ENCODE measurements around the gene TEAD2.

TEAD2 gene

GRCh38 chr19:49347835-49348234 is 14.4 kb downstream of the TEAD2 start:
- Histone ChIP-seq H2AFZ (ENCODE audit: low read depth, low read length) (peak overlapping the region; percentile 13; the same call in 1 of the 2 replicates), H3K4me2 (ENCODE audit: low read length) (peak overlapping the region; percentile 59), H3K4me3 (ENCODE audit: low read length) (peak overlapping the region; percentile 55), H3K9ac (ENCODE audit: low read length) (peak overlapping the region; percentile 33; the same call in 1 of the 2 replicates), H4K20me1 (ENCODE audit: insufficient read depth, low read length) (0 out of 2 replicates have a peak, but pooled peaks cover 2% of the 10 kb centered on the region), H3K4me1 (ENCODE audit: low read length) (peaks cover 21% of the 10 kb centered on the region), H3K27me3 (ENCODE audit: low read depth, low read length) (no peaks in the 10 kb centered on the region), H3K9me3 (ENCODE audit: insufficient read depth, low read length) (peaks cover 6% of the 10 kb centered on the region; the same call in 1 of the 2 replicates), H3K36me3 (replicated peaks; ENCODE audit: low read depth, low read length) (peaks cover 11% of the 10 kb centered on the region), H3K27ac (ENCODE audit: low read length) (peak overlapping the region; percentile 83), H3K79me2 (ENCODE audit: low read length) (no peaks in the 10 kb centered on the region)
- TF ChIP-seq EZH2phosphoT487 (IDR thresholded peaks at IDR 0.05; ENCODE audit: low read depth) (no peak), CTCF (IDR thresholded peaks at IDR 0.05; ENCODE audit: low read depth, low read length) (no peak)

GRCh38 chr19:49347191-49347590 is 15.0 kb downstream of the TEAD2 start:
- Histone ChIP-seq H3K4me1 (ENCODE audit: low read length) (peaks cover 28% of the 10 kb centered on the region), H3K27ac (ENCODE audit: low read length) (no peak overlapping the region), H3K9me3 (ENCODE audit: insufficient read depth, low read length) (peaks cover 6% of the 10 kb centered on the region; the same call in 1 of the 2 replicates), H2AFZ (ENCODE audit: low read depth, low read length) (no peak overlapping the region), H3K4me2 (ENCODE audit: low read length) (no peak overlapping the region), H3K4me3 (ENCODE audit: low read length) (no peak overlapping the region), H3K36me3 (replicated peaks; ENCODE audit: low read depth, low read length) (peaks cover 12% of the 10 kb centered on the region), H3K27me3 (ENCODE audit: low read depth, low read length) (no peaks in the 10 kb centered on the region), H4K20me1 (ENCODE audit: insufficient read depth, low read length) (0 out of 2 replicates have a peak, but pooled peaks cover 2% of the 10 kb centered on the region), H3K9ac (ENCODE audit: low read length) (no peak overlapping the region), H3K79me2 (ENCODE audit: low read length) (no peaks in the 10 kb centered on the region)
- no peak for TF ChIP-seq CTCF (IDR thresholded peaks at IDR 0.05; ENCODE audit: low read depth, low read length)
- TF ChIP-seq EZH2phosphoT487 (IDR thresholded peaks at IDR 0.05; ENCODE audit: low read depth), result no peak

- Histone ChIP-seq H3K4me1 (ENCODE audit: low read length) (peaks cover 51% of the 10 kb centered on the region), H4K20me1 (ENCODE audit: insufficient read depth, low read length) (peaks cover 17% of the 10 kb centered on the region), H3K36me3 (replicated peaks; ENCODE audit: low read depth, low read length) (peaks cover 25% of the 10 kb centered on the region), H3K9me3 (ENCODE audit: insufficient read depth, low read length) (peaks cover 3% of the 10 kb centered on the region; the same call in 1 of the 2 replicates), H3K79me2 (ENCODE audit: low read length) (no peaks in the 10 kb centered on the region), H3K27me3 (ENCODE audit: low read depth, low read length) (no peaks in the 10 kb centered on the region), H3K9ac (ENCODE audit: low read length) (no peak overlapping the region), H3K4me2 (ENCODE audit: low read length) (no peak overlapping the region), H2AFZ (ENCODE audit: low read depth, low read length) (no peak overlapping the region), H3K27ac (ENCODE audit: low read length) (no peak overlapping the region), H3K4me3 (ENCODE audit: low read length) (no peak overlapping the region)
- TF ChIP-seq CTCF (IDR thresholded peaks at IDR 0.05; ENCODE audit: low read depth, low read length) (no peak), EZH2phosphoT487 (IDR thresholded peaks at IDR 0.05; ENCODE audit: low read depth) (no peak)
Observed at GRCh38 chr19:49344505-49345423, 17.5 kb downstream of the TEAD2 start.

GRCh38 chr19:49343123-49343522 is 19.1 kb downstream of the TEAD2 start:
- Histone ChIP-seq H2AFZ (ENCODE audit: low read depth, low read length) (no peak overlapping the region), H3K79me2 (ENCODE audit: low read length) (peaks cover 6% of the 10 kb centered on the region), H3K9me3 (ENCODE audit: insufficient read depth, low read length) (no peaks in the 10 kb centered on the region), H3K4me3 (ENCODE audit: low read length) (no peak overlapping the region), H3K4me1 (ENCODE audit: low read length) (peaks cover 58% of the 10 kb centered on the region), H3K9ac (ENCODE audit: low read length) (no peak overlapping the region), H4K20me1 (ENCODE audit: insufficient read depth, low read length) (peaks cover 33% of the 10 kb centered on the region), H3K27ac (ENCODE audit: low read length) (peak overlapping the region; percentile 42), H3K4me2 (ENCODE audit: low read length) (peak overlapping the region; percentile 24), H3K36me3 (replicated peaks; ENCODE audit: low read depth, low read length) (peaks cover 36% of the 10 kb centered on the region), H3K27me3 (ENCODE audit: low read depth, low read length) (no peaks in the 10 kb centered on the region)
- TF ChIP-seq EZH2phosphoT487 (IDR thresholded peaks at IDR 0.05; ENCODE audit: low read depth) (no peak), CTCF (IDR thresholded peaks at IDR 0.05; ENCODE audit: low read depth, low read length) (no peak)
